A549 (cell line): Measurements from ENCODE around the gene ACBD5. TPM values are rescaled to one million over a fixed set of nuclear protein-coding genes. Genes with fewer than 3 reads are reported as not detected.

ENCODE experiments used
- ATAC-seq, 2 experiments: fragments of 200-7000 bp in 1 of 2; fragments of >200 bp in 1 of 2; cut with Nextera tagmentation in 1 of 2; cut with Tn5 transposase in 1 of 2; 3 replicates each; pipeline versions ENCODE4 v1.8.0 to v1.9.1; 2018 to 2020; ENCODE audit warnings: mild to moderate bottlenecking in 1 of 2, moderate library complexity in 1 of 2
- CTCF ChIA-PET: fragments of 300-600 bp; sonication (Branson Sonifier 250); formaldehyde crosslinking; extraction: SDS; loops from one replicate; lab custom pipeline; 2021; ENCODE audit warnings: antibody characterized with exemption, inconsistent platforms; lab: Yijun Ruan, JAX
- POLR2A ChIA-PET: fragments of 350-600 bp; formaldehyde crosslinking; extraction: SDS; loops from one replicate; lab custom pipeline; 2021; ENCODE audit warnings: antibody characterized with exemption, inconsistent platforms; lab: Yijun Ruan, JAX
- DNase-seq, 2 experiments: peaks; one replicate each; pipeline versions ENCODE4 v3.0.0 to v3.0.0-alpha.2; 2011 to 2016; ENCODE audit warnings: low read depth in 1 of 2, low spot score in 1 of 2
- FAIRE-seq: peaks from 2 replicates; lab custom pipeline; 2011; peaks lifted over from hg19 to GRCh38; lab: Jason Lieb, UNC
- H3K27ac ChIP-seq, 2 experiments: fragments of >200 bp; sonication (Bioruptor Twin); formaldehyde crosslinking; 3 replicates each; pipeline ENCODE4 v1.5.1; 2016 to 2017
- H3K4me1 ChIP-seq: fragments of >200 bp; sonication (Bioruptor Twin); formaldehyde crosslinking; 3 replicates; pipeline ENCODE4 v1.6.1; 2016
- H3K4me2 ChIP-seq: fragments of >200 bp; sonication (Bioruptor Twin); formaldehyde crosslinking; 3 replicates; pipeline ENCODE4 v1.6.1; 2016
- H3K4me3 ChIP-seq: fragments of >200 bp; sonication (Bioruptor Twin); formaldehyde crosslinking; 3 replicates; pipeline ENCODE4 v1.5.1; 2016
- H3K9me3 ChIP-seq: fragments of >200 bp; sonication (Bioruptor Twin); formaldehyde crosslinking; 3 replicates; pipeline ENCODE4 v1.6.1; 2016
- BHLHE40 ChIP-seq: IDR thresholded peaks from 2 replicates; pipeline ENCODE4 v1.6.1; 2012; ENCODE audit warnings: low read depth, low read length, inconsistent platforms
- CBX8 ChIP-seq: fragments of 200-600 bp; sonication (generic); IDR thresholded peaks from 2 replicates; pipeline ENCODE4 v1.6.1; 2016
- CHD2 ChIP-seq: fragments of 150-350 bp; IDR thresholded peaks from 2 replicates; pipeline ENCODE4 v1.6.1; 2014; ENCODE audit warnings: low read length; ENCODE audit not compliant: partially characterized antibody
- E2F6 ChIP-seq: IDR thresholded peaks from 2 replicates; pipeline ENCODE4 v1.6.1; 2012; ENCODE audit warnings: low read depth, borderline replicate concordance
- EP300 ChIP-seq, 2 experiments: fragments of >200 bp; sonication (Bioruptor Twin); formaldehyde crosslinking; IDR thresholded peaks; 2 replicates in 1 of 2; 3 replicates in 1 of 2; pipeline ENCODE4 v1.6.1; 2016 to 2017
- ESRRA ChIP-seq: fragments of 150-350 bp; IDR thresholded peaks from 2 replicates; pipeline ENCODE4 v1.6.1; 2014; ENCODE audit warnings: mild to moderate bottlenecking, low read length, borderline replicate concordance
- FOSL2 ChIP-seq, 2 experiments: fragments of 450-650 bp in 1 of 2; fragments of >200 bp in 1 of 2; sonication (Bioruptor Twin) in 1 of 2; formaldehyde crosslinking; IDR thresholded peaks; 2 replicates each; pipeline versions ENCODE4 v1.5.0 to v1.6.1; 2016 to 2020; ENCODE audit warnings: mild to moderate bottlenecking in 1 of 2, moderate library complexity in 1 of 2
- HOXB5 ChIP-seq: fragments of 250-450 bp; sonication (Bioruptor Pico); IDR thresholded peaks from 2 replicates; pipeline ENCODE4 v1.5.0; 2020; ENCODE audit warnings: mild to moderate bottlenecking, moderate library complexity
- JUN ChIP-seq, 2 experiments: fragments of >200 bp; sonication (Bioruptor Twin); formaldehyde crosslinking; IDR thresholded peaks; 2 replicates in 1 of 2; 3 replicates in 1 of 2; pipeline ENCODE4 v1.6.1; 2016 to 2017
- JUNB ChIP-seq: fragments of >200 bp; sonication (Bioruptor Twin); formaldehyde crosslinking; IDR thresholded peaks from 2 replicates; pipeline ENCODE4 v1.6.1; 2016
- KDM1A ChIP-seq: fragments of 200-600 bp; sonication (generic); IDR thresholded peaks from 2 replicates; pipeline ENCODE4 v1.6.1; 2016; ENCODE audit warnings: low read depth, mild to moderate bottlenecking
- KDM5A ChIP-seq: fragments of 200-600 bp; sonication (generic); IDR thresholded peaks from 2 replicates; pipeline ENCODE4 v1.6.1; 2016; ENCODE audit warnings: antibody characterized with exemption, mild to moderate bottlenecking
- MAFK ChIP-seq: fragments of 450-650 bp; IDR thresholded peaks from 2 replicates; pipeline ENCODE4 v1.6.1; 2014; ENCODE audit not compliant: partially characterized antibody
- PHF8 ChIP-seq: fragments of 200-600 bp; sonication (generic); IDR thresholded peaks from 2 replicates; pipeline ENCODE4 v1.6.1; 2016; ENCODE audit warnings: low read depth, mild to moderate bottlenecking, antibody characterized with exemption, moderate library complexity, borderline replicate concordance
- RNF2 ChIP-seq: fragments of 200-600 bp; sonication (generic); IDR thresholded peaks from 2 replicates; pipeline ENCODE4 v1.6.1; 2016; ENCODE audit warnings: low read depth, mild to moderate bottlenecking, antibody characterized with exemption, moderate library complexity, borderline replicate concordance
- SREBF2 ChIP-seq: fragments of 450-650 bp; IDR thresholded peaks from 2 replicates; pipeline ENCODE4 v1.6.1; 2014; ENCODE audit warnings: mild to moderate bottlenecking, moderate library complexity
- ZSCAN20 ChIP-seq: fragments of 250-450 bp; sonication (Bioruptor Pico); IDR thresholded peaks from 2 replicates; pipeline ENCODE4 v1.8.0; 2022; ENCODE audit warnings: mild to moderate bottlenecking, moderate library complexity
- WGBS: methylation state at CpG from one replicate; pipeline ENCODE4 v1.1.6; 2017; ENCODE audit errors: missing lambda C conversion rate; 5-methylcytosine and 5-hydroxymethylcytosine counted together
- polyA plus RNA-seq, 4 experiments: library from polyadenylated mRNA; depleted of rRNA in 3 of 4; stranded (reverse); fragments of >200 nt; fragmentation: RNase III in 1 of 4; extraction: RNeasy Plus Mini Kit Qiagen cat#74134 plus additional on column Dnase treatment in 1 of 4; gene quantifications; 2 replicates in 3 of 4; 3 replicates in 1 of 4; pipeline ENCODE4 v1.2.3, GENCODE V29; 2011 to 2017
- TF ChIP-seq, protein P1 (sequence below): fragments of 250-450 bp; sonication (Bioruptor Pico); IDR thresholded peaks from 2 replicates; pipeline ENCODE4 v1.5.0; 2020; ENCODE audit warnings: low read depth, mild to moderate bottlenecking, moderate library complexity
- TF ChIP-seq, protein P2 (sequence below): fragments of 250-450 bp; sonication (Bioruptor Pico); IDR thresholded peaks from 2 replicates; pipeline ENCODE4 v1.5.0; 2021; ENCODE audit warnings: mild to moderate bottlenecking, moderate library complexity, borderline replicate concordance
- TF ChIP-seq, protein P3 (sequence below): fragments of >200 bp; sonication (Bioruptor Twin); formaldehyde crosslinking; IDR thresholded peaks from 3 replicates; pipeline ENCODE4 v1.6.1; 2016
- TF ChIP-seq, protein P4 (sequence below): fragments of 200-600 bp; sonication (generic); IDR thresholded peaks from 2 replicates; pipeline ENCODE4 v1.6.1; 2016; ENCODE audit warnings: antibody characterized with exemption, mild to moderate bottlenecking, moderate library complexity
- TF ChIP-seq, protein P5 (sequence below): fragments of >200 bp; sonication (Bioruptor Twin); formaldehyde crosslinking; IDR thresholded peaks from 2 replicates; pipeline ENCODE4 v1.6.1; 2016

Gene ACBD5
- polyA plus RNA-seq, 2 of the 4 experiments (the other 2 are of a cell fraction), result 35.9 to 55.8 TPM

DNA sequence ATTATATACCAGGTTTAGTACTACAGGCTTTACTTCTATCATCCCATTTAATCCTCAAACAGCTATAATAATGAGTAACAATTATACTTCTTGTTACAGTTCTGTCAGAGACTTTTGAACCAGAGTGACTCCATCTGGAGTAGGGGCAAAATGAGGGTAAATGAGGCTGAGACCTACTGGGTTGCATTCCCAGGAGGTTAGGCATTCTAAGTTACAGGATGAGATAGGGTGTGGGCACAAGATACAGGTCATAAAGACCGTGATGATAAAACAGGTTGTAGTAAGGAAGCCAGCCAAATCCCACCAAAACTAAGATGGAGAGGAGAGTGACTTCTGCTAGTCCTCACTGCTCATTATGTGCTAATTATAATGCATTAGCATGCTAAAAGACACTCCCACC, 90.3 kb downstream of the ACBD5 start:
- Histone ChIP-seq H3K9me3 (no peaks in the 10 kb centered on the region), H3K4me1 (peaks cover 14% of the 10 kb centered on the region; the same call in 1 of the 3 replicates), H3K4me3 (no peak overlapping the region), H3K4me2 (no peak overlapping the region), H3K27ac (no peak overlapping the region)
- no peak for ATAC-seq
- no peak for DNase-seq
- 81% methylated on average over 1 of the region's 1 CpG for WGBS
- POLR2A ChIA-PET, result interaction anchor here (0.6 kb wide), 1 partner anchor 43 kb away, joined by 4 read pairs; no protein-coding TSS in a partner anchor
- CTCF ChIA-PET, result no interaction called here
- TF ChIP-seq CHD2, result no peak
- TF ChIP-seq MAFK, result no peak
- no peak for TF ChIP-seq ZSCAN20
- TF ChIP-seq KDM5A, result no peak
- TF ChIP-seq BHLHE40, result no peak
- TF ChIP-seq CBX8, result no peak
- TF ChIP-seq, protein P1, sequence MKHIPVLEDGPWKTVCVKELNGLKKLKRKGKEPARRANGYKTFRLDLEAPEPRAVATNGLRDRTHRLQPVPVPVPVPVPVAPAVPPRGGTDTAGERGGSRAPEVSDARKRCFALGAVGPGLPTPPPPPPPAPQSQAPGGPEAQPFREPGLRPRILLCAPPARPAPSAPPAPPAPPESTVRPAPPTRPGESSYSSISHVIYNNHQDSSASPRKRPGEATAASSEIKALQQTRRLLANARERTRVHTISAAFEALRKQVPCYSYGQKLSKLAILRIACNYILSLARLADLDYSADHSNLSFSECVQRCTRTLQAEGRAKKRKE (CRISPR knock-in tag), result no peak
- TF ChIP-seq ESRRA, result no peak
- no peak for TF ChIP-seq FOSL2 (IDR thresholded peaks at IDR 0.05)
- no peak for TF ChIP-seq FOSL2 (CRISPR knock-in tag; IDR thresholded peaks at IDR 0.05)
- no peak for TF ChIP-seq RNF2
- no peak for TF ChIP-seq JUNB
- TF ChIP-seq, protein P2, sequence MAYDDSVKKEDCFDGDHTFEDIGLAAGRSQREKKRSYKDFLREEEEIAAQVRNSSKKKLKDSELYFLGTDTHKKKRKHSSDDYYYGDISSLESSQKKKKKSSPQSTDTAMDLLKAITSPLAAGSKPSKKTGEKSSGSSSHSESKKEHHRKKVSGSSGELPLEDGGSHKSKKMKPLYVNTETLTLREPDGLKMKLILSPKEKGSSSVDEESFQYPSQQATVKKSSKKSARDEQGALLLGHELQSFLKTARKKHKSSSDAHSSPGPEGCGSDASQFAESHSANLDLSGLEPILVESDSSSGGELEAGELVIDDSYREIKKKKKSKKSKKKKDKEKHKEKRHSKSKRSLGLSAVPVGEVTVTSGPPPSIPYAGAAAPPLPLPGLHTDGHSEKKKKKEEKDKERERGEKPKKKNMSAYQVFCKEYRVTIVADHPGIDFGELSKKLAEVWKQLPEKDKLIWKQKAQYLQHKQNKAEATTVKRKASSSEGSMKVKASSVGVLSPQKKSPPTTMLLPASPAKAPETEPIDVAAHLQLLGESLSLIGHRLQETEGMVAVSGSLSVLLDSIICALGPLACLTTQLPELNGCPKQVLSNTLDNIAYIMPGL, result no peak
- no peak for TF ChIP-seq KDM1A
- no peak for TF ChIP-seq HOXB5 (CRISPR knock-in tag)
- TF ChIP-seq E2F6, result no peak
- TF ChIP-seq SREBF2, result no peak
- no peak for TF ChIP-seq EP300 (IDR thresholded peaks at IDR 0.05)
- no peak for FAIRE-seq

DNA sequence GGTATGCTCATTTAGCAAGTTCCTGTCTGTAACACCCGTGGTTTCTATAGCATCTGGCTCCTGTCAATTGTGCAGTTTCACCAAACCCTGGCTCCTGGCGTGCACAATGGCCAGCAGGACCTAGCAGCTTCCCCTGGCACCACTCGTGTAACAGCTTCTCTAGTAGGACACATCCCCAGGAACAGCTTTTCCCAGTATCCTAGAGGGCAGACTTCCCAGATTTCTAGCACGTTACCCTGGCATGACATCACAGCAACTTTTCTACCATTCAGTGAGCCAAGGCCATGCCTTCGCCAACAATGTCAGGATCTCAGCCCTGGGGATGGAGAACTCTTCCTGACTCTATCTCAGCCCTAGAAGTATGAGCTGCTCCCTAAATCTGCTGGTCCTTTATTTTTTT, 92.9 kb downstream of the ACBD5 start:
- FAIRE-seq, result no peak
- no peaks in the 10 kb centered on the region for H3K9me3 ChIP-seq
- no peak for TF ChIP-seq PHF8
- no peak for TF ChIP-seq BHLHE40
- no peak for TF ChIP-seq RNF2
- TF ChIP-seq, protein P3, sequence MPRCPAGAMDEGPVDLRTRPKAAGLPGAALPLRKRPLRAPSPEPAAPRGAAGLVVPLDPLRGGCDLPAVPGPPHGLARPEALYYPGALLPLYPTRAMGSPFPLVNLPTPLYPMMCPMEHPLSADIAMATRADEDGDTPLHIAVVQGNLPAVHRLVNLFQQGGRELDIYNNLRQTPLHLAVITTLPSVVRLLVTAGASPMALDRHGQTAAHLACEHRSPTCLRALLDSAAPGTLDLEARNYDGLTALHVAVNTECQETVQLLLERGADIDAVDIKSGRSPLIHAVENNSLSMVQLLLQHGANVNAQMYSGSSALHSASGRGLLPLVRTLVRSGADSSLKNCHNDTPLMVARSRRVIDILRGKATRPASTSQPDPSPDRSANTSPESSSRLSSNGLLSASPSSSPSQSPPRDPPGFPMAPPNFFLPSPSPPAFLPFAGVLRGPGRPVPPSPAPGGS, result no peak
- no peak for TF ChIP-seq KDM5A
- no peak for TF ChIP-seq JUN (IDR thresholded peaks at IDR 0.05)
- TF ChIP-seq, protein P4, sequence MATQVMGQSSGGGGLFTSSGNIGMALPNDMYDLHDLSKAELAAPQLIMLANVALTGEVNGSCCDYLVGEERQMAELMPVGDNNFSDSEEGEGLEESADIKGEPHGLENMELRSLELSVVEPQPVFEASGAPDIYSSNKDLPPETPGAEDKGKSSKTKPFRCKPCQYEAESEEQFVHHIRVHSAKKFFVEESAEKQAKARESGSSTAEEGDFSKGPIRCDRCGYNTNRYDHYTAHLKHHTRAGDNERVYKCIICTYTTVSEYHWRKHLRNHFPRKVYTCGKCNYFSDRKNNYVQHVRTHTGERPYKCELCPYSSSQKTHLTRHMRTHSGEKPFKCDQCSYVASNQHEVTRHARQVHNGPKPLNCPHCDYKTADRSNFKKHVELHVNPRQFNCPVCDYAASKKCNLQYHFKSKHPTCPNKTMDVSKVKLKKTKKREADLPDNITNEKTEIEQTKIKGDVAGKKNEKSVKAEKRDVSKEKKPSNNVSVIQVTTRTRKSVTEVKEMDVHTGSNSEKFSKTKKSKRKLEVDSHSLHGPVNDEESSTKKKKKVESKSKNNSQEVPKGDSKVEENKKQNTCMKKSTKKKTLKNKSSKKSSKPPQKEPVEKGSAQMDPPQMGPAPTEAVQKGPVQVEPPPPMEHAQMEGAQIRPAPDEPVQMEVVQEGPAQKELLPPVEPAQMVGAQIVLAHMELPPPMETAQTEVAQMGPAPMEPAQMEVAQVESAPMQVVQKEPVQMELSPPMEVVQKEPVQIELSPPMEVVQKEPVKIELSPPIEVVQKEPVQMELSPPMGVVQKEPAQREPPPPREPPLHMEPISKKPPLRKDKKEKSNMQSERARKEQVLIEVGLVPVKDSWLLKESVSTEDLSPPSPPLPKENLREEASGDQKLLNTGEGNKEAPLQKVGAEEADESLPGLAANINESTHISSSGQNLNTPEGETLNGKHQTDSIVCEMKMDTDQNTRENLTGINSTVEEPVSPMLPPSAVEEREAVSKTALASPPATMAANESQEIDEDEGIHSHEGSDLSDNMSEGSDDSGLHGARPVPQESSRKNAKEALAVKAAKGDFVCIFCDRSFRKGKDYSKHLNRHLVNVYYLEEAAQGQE, result no peak
- TF ChIP-seq, protein P5, sequence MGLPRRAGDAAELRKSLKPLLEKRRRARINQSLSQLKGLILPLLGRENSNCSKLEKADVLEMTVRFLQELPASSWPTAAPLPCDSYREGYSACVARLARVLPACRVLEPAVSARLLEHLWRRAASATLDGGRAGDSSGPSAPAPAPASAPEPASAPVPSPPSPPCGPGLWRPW, result no peak
- TF ChIP-seq, protein P1 (CRISPR knock-in tag), result no peak
- TF ChIP-seq, all 56 proteins: peak for 0
- CTCF ChIA-PET, result no interaction called here
- Histone ChIP-seq H3K4me3 (no peak overlapping the region), H3K4me1 (peaks cover 10% of the 10 kb centered on the region; the same call in 1 of the 3 replicates), H3K27ac (no peak overlapping the region), H3K4me2 (no peak overlapping the region)
- 86% methylated on average over 5 of the region's 5 CpGs for WGBS
- ATAC-seq (no peak), DNase-seq (no peak)
- POLR2A ChIA-PET, result no interaction called here
